K562 (cell line): ENCODE measurements around the gene TAOK2. TPM values are rescaled to one million over a fixed set of nuclear protein-coding genes. Genes with fewer than 3 reads are reported as not detected.

ENCODE experiments used
- ATAC-seq: fragments of 200-7000 bp; cut with Tn5 transposase; 3 replicates; pipeline ENCODE4 v1.9.1; 2020; ENCODE audit warnings: moderate library complexity
- BruUV-seq: library from RNA; stranded (reverse); fragments of 400-500 nt; replicated peaks from 2 replicates; lab custom pipeline; 2021; lab: Mats Ljungman, UMichigan
- CTCF ChIA-PET: fragments of 300-600 bp; formaldehyde crosslinking; extraction: SDS; loops from one replicate; lab custom pipeline; 2021; ENCODE audit warnings: low intra/inter-chr PET ratio; lab: Yijun Ruan, JAX
- POLR2A ChIA-PET: fragments of 300-600, 350-650 bp; sonication (Branson Sonifier 250); formaldehyde crosslinking; extraction: SDS; loops from one replicate; lab custom pipeline; 2021; ENCODE audit warnings: antibody characterized with exemption, inconsistent platforms; lab: Yijun Ruan, JAX
- DNase-seq, 4 experiments: peaks; one replicate each; pipeline versions ENCODE4 v3.0.0 to v3.0.0-alpha.2; 2011 to 2018; ENCODE audit warnings: low spot score in 3 of 4, mixed read lengths in 3 of 4; ENCODE audit errors: extremely low read depth in 1 of 4
- FAIRE-seq: peaks from 2 replicates; lab custom pipeline; 2011; peaks lifted over from hg19 to GRCh38; lab: Jason Lieb, UNC
- H2AFZ ChIP-seq: 2 replicates; pipeline ENCODE4 v1.6.0; 2011; ENCODE audit warnings: low read depth, low read length, control low read depth, inconsistent platforms
- H3K27ac ChIP-seq: fragments of 200-600 bp; 3 replicates; pipeline ENCODE4 v1.8.0; 2011; ENCODE audit warnings: low read depth, mild to moderate bottlenecking, control low read depth, inconsistent platforms, low read length, moderate library complexity, mixed read lengths; ENCODE audit errors: extremely low read depth
- H3K27me3 ChIP-seq, 2 experiments: fragments of 300-600 bp in 1 of 2; 2 replicates in 1 of 2; 3 replicates in 1 of 2; pipeline versions ENCODE4 v1.6.0 to v1.8.0; 2011; ENCODE audit warnings: inconsistent platforms in 2 of 2, low read length in 2 of 2, mild to moderate bottlenecking in 1 of 2, mixed read lengths in 1 of 2, moderate library complexity in 1 of 2; ENCODE audit not compliant: control insufficient read depth in 2 of 2, insufficient read depth in 2 of 2
- H3K36me3 ChIP-seq: fragments of 300-600 bp; 3 replicates; pipeline ENCODE4 v1.8.0; 2011; ENCODE audit warnings: mild to moderate bottlenecking, low read length, inconsistent platforms; ENCODE audit not compliant: control insufficient read depth, insufficient read depth
- H3K4me1 ChIP-seq, 2 experiments: fragments of 200-600 bp in 1 of 2; replicated peaks in 1 of 2; 2 replicates in 1 of 2; 3 replicates in 1 of 2; pipeline versions ENCODE4 v1.5.1 to v1.8.0; 2011; ENCODE audit warnings: inconsistent platforms in 2 of 2, low read length in 2 of 2, mild to moderate bottlenecking in 1 of 2, mixed read lengths in 1 of 2, moderate library complexity in 1 of 2; ENCODE audit not compliant: control insufficient read depth in 2 of 2, insufficient read depth in 2 of 2
- H3K4me2 ChIP-seq: 2 replicates; pipeline ENCODE4 v1.6.1; 2011; ENCODE audit warnings: low read length, control low read depth, inconsistent platforms, mixed read lengths; ENCODE audit not compliant: insufficient read depth
- H3K4me3 ChIP-seq: fragments of 200-600 bp; sonication (generic), shearing (Covaris generic); 2 replicates; pipeline ENCODE4 v1.5.1; 2016; ENCODE audit warnings: control low read depth, inconsistent platforms
- H3K79me2 ChIP-seq: fragments of 200-600 bp; 3 replicates; pipeline ENCODE4 v1.8.0; 2011; ENCODE audit warnings: low read length, inconsistent platforms; ENCODE audit not compliant: control insufficient read depth, insufficient read depth
- H3K9ac ChIP-seq, 2 experiments: 2 replicates each; pipeline versions ENCODE4 v1.6.0 to v1.6.1; 2011; ENCODE audit warnings: low read depth in 2 of 2, low read length in 2 of 2, control low read depth in 1 of 2, inconsistent platforms in 1 of 2, mild to moderate bottlenecking in 1 of 2, mixed read lengths in 1 of 2; ENCODE audit not compliant: insufficient read depth in 1 of 2
- H3K9me1 ChIP-seq: one replicate; pipeline ENCODE4 v1.6.0; 2011; ENCODE audit warnings: inconsistent platforms, mild to moderate bottlenecking, low read length, moderate library complexity; ENCODE audit not compliant: control insufficient read depth, insufficient read depth
- H3K9me3 ChIP-seq: replicated peaks from 2 replicates; pipeline ENCODE4 v1.5.1; 2011; ENCODE audit warnings: low read depth, low read length, inconsistent platforms; ENCODE audit not compliant: control insufficient read depth, insufficient read depth
- H4K20me1 ChIP-seq: replicated peaks from 2 replicates; pipeline ENCODE4 v1.6.1; 2011; ENCODE audit warnings: low read length, inconsistent platforms, mixed read lengths; ENCODE audit not compliant: control insufficient read depth, insufficient read depth
- ARID1B ChIP-seq: fragments of 450-650 bp; IDR thresholded peaks from 2 replicates; pipeline ENCODE4 v1.6.1; 2016; ENCODE audit warnings: antibody characterized with exemption, mild to moderate bottlenecking, inconsistent platforms
- ARID2 ChIP-seq: fragments of 450-650 bp; IDR thresholded peaks from 2 replicates; pipeline ENCODE4 v1.6.1; 2017; ENCODE audit warnings: antibody characterized with exemption, mild to moderate bottlenecking
- ASH1L ChIP-seq: fragments of 450-650 bp; IDR thresholded peaks from 2 replicates; pipeline ENCODE4 v1.6.1; 2018; ENCODE audit warnings: borderline replicate concordance, mild to moderate bottlenecking, low read depth; ENCODE audit not compliant: partially characterized antibody
- CREB5 ChIP-seq: fragments of 250-450 bp; sonication (Bioruptor Pico); IDR thresholded peaks from 2 replicates; pipeline ENCODE4 v1.5.0; 2020; ENCODE audit warnings: mild to moderate bottlenecking
- CREM ChIP-seq: IDR thresholded peaks from 2 replicates; pipeline ENCODE4 v1.6.1; 2014; ENCODE audit warnings: antibody characterized with exemption, low read depth
- HDAC3 ChIP-seq: fragments of 450-650 bp; IDR thresholded peaks from 2 replicates; pipeline ENCODE4 v1.6.1; 2018; ENCODE audit warnings: borderline replicate concordance, mild to moderate bottlenecking, moderate library complexity; ENCODE audit not compliant: partially characterized antibody
- KDM2B ChIP-seq: fragments of 250-450 bp; sonication (Bioruptor Pico); IDR thresholded peaks from 2 replicates; pipeline ENCODE4 v1.8.0; 2021; ENCODE audit warnings: mild to moderate bottlenecking, moderate library complexity
- NR2C1 ChIP-seq, 2 experiments: fragments of 450-650 bp; IDR thresholded peaks; 2 replicates each; pipeline ENCODE4 v1.6.1; 2017; ENCODE audit warnings: mild to moderate bottlenecking in 2 of 2, antibody characterized with exemption in 1 of 2, inconsistent platforms in 1 of 2, missing compliant biosample characterization in 1 of 2, missing genetic modification characterization in 1 of 2
- PTBP1 ChIP-seq: fragments of 200-400 bp; formaldehyde crosslinking; IDR thresholded peaks from 2 replicates; pipeline ENCODE4 v1.6.1; 2017; ENCODE audit warnings: low read depth, low read length
- XRCC4 ChIP-seq: IDR thresholded peaks from one replicate; pipeline ENCODE4 v1.6.1; 2011; ENCODE audit not compliant: insufficient read depth, insufficient read length; ENCODE audit errors: extremely low read depth
- ZBTB2 ChIP-seq: fragments of 450-650 bp; IDR thresholded peaks from 2 replicates; pipeline ENCODE4 v1.6.1; 2016; ENCODE audit warnings: antibody characterized with exemption
- ZNF134 ChIP-seq: fragments of 250-450 bp; sonication (Bioruptor Pico); conservative IDR thresholded peaks from 2 replicates; pipeline ENCODE4 v1.4.0; 2020
- WGBS: fragments of 100-300 bp; shearing (Covaris generic); methylation state at CpG from one replicate; pipeline ENCODE4 v1.1.6; 2016; ENCODE audit warnings: low coverage, mixed read lengths; ENCODE audit not compliant: insufficient coverage; ENCODE audit errors: missing lambda C conversion rate; 5-methylcytosine and 5-hydroxymethylcytosine counted together
- in situ Hi-C: fragments of 300-500 bp; cut with MboI; formaldehyde crosslinking; loops from 4 replicates; pipeline ENCODE4 v1.15.0; 2018; ENCODE audit warnings: inconsistent platforms, mixed read lengths
- intact Hi-C: fragments of 100-400 bp; cut with micrococcal nuclease; formaldehyde crosslinking; loops from 2 replicates; pipeline ENCODE4 v1.14.2; 2022
- polyA plus RNA-seq, 8 experiments: library from polyadenylated mRNA; depleted of rRNA in 4 of 8; stranded (reverse) in 5 of 8; unstranded in 3 of 8; fragments of >200 nt; fragmentation: Nextera tagmentation in 2 of 8; fragmentation: Illumina TruSeq in 1 of 8; extraction: Ambion mirVana in 2 of 8; extraction: Trizol in 1 of 8; gene quantifications; 2 replicates each; pipeline versions ENCODE4 v1.2.1 to v1.2.3, GENCODE V29; 2011 to 2014; ENCODE audit warnings: inconsistent platforms in 1 of 8, missing spikeins in 1 of 8
- total RNA-seq, 7 experiments: library from RNA; depleted of rRNA in 6 of 7; stranded (reverse); fragments of >200 nt in 6 of 7; fragmentation: Illumina TruSeq in 2 of 7; extraction: Trizol in 2 of 7; gene quantifications; 2 replicates each; pipeline versions ENCODE4 v1.2.1 to v1.2.3, GENCODE V29; 2011 to 2021; ENCODE audit warnings: low replicate concordance in 1 of 7

TAOK2 gene
- total and polyA plus RNA-seq, 9 of the 15 experiments (the other 6 are each of a cell fraction or from before 2014, with no cell fraction given) = 0.10 to 41.8 (median 13.7) TPM

GRCh38 chr16:29984764-29985147, 11.1 kb downstream of the TAOK2 start:
- no peak for DNase-seq
- no peak overlapping the region for H2AFZ ChIP-seq
- intact Hi-C loops (no loop called here), in situ Hi-C loops (no loop called here)
- no TSS peak for BruUV-seq
- no peak overlapping the region for H3K27ac ChIP-seq
- ChIA-PET POLR2A (interaction anchor here (1.0 to 2.6 kb wide), 2 partner anchors 10 to 69 kb away, joined by 3 to 22 read pairs; partner anchors contain the start of gene TAOK2), CTCF (no interaction called here)
- H3K4me3 ChIP-seq = no peak overlapping the region
- H3K9ac ChIP-seq = no peak overlapping the region
- H3K9me3 ChIP-seq = no peaks in the 10 kb centered on the region
- peaks cover 0 to 15% of the 10 kb centered on the region in 2 experiments; a peak in 1 of 5 replicates for H3K4me1 ChIP-seq
- 0 out of 2 replicates have a peak, but pooled peaks cover 2% of the 10 kb centered on the region for H4K20me1 ChIP-seq
- ATAC-seq = no peak
- H3K36me3 ChIP-seq = peaks cover 100% of the 10 kb centered on the region
- no peak overlapping the region for H3K4me2 ChIP-seq
- no peak for TF ChIP-seq HDAC3
- TF ChIP-seq KDM2B (CRISPR knock-in tag) = no peak
- no peak for TF ChIP-seq CREM
- no peak for TF ChIP-seq PTBP1
- TF ChIP-seq ZBTB2 = no peak
- TF ChIP-seq XRCC4 = no peak
- TF ChIP-seq ARID2 = no peak
- no peak for TF ChIP-seq CREB5
- TF ChIP-seq NR2C1 (IDR thresholded peaks at IDR 0.05) = no peak
- TF ChIP-seq NR2C1 (tag; IDR thresholded peaks at IDR 0.05) = no peak
- TF ChIP-seq ZNF134 = no peak
- no peak for TF ChIP-seq ARID1B
- no peak for TF ChIP-seq ASH1L
- no peaks in the 10 kb centered on the region for H3K79me2 ChIP-seq
- no peaks in the 10 kb centered on the region for H3K27me3 ChIP-seq
- H3K9me1 ChIP-seq = no peaks in the 10 kb centered on the region
- FAIRE-seq = no peak
- WGBS = 88% methylated on average over 4 of the region's 5 CpGs
